ENCODE results near the gene KCNH5. TPM values are rescaled to one million over a fixed set of nuclear protein-coding genes. Genes with fewer than 3 reads are reported as not detected.

Gene KCNH5, protein sequence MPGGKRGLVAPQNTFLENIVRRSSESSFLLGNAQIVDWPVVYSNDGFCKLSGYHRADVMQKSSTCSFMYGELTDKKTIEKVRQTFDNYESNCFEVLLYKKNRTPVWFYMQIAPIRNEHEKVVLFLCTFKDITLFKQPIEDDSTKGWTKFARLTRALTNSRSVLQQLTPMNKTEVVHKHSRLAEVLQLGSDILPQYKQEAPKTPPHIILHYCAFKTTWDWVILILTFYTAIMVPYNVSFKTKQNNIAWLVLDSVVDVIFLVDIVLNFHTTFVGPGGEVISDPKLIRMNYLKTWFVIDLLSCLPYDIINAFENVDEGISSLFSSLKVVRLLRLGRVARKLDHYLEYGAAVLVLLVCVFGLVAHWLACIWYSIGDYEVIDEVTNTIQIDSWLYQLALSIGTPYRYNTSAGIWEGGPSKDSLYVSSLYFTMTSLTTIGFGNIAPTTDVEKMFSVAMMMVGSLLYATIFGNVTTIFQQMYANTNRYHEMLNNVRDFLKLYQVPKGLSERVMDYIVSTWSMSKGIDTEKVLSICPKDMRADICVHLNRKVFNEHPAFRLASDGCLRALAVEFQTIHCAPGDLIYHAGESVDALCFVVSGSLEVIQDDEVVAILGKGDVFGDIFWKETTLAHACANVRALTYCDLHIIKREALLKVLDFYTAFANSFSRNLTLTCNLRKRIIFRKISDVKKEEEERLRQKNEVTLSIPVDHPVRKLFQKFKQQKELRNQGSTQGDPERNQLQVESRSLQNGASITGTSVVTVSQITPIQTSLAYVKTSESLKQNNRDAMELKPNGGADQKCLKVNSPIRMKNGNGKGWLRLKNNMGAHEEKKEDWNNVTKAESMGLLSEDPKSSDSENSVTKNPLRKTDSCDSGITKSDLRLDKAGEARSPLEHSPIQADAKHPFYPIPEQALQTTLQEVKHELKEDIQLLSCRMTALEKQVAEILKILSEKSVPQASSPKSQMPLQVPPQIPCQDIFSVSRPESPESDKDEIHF
- total RNA-seq, result under 0.01 TPM in 1 of 2 replicates, not detected in the other

DNA sequence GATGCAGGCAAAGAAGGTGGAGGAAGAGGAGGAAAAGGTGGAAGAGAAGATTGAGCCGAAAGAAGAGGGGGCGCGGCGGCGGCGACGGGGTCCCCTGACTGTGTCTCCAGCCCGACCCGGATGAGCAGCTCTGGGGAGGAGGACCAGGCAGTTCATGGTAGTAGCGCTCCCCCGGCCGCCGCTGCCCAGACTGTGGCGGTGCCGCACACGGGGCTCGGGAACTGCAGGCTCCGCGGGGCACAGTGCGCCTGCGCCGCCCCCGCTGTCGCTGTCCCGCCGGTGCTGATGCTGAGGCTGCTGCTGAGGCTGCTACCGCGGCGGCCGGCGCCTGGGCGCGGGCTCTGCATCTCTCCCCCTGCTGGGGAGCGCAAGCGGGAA lies at the start of gene KCNH5:
Gene KCNH5, minus strand, starts transcription at position 225 of the 378 bp plus-strand sequence. CDS start 272 bp downstream, outside the sequence.

Other genes with a start within 250 kb of the KCNH5 start
- gene RHOJ, start 159.0 kb upstream of the KCNH5 start, total RNA-seq, result 4.2 and 19.3 TPM in 2 replicates